ENCODE measurements around the gene CNTN2. TPM values are rescaled to one million over a fixed set of nuclear protein-coding genes. Genes with fewer than 3 reads are reported as not detected.

The CNTN2 gene
- total RNA-seq, 4 donors from 2014 or later, result 2.7 to 18.3 (median 6.0) TPM

GRCh38 chr1:205065666-205066065 is 22.7 kb downstream of the CNTN2 start:
- no peak overlapping the region for H3K4me3 ChIP-seq (ENCODE audit: low read depth, poor library complexity, severe bottlenecking)
- TF ChIP-seq POLR2A (IDR thresholded peaks at IDR 0.05) (no peak), CTCF (IDR thresholded peaks at IDR 0.05) (no peak)
- 89 to 96% methylated on average over 8 to 14 of the region's 14 CpGs for WGBS, 2 donors
- DNase-seq (ENCODE audit: low spot score in 2 of 2), result peak in 1 of 2 donors; percentile 31
- intact Hi-C loops (cut with DNase I; ENCODE audit: low total_unique reads), result no loop called here

DNA sequence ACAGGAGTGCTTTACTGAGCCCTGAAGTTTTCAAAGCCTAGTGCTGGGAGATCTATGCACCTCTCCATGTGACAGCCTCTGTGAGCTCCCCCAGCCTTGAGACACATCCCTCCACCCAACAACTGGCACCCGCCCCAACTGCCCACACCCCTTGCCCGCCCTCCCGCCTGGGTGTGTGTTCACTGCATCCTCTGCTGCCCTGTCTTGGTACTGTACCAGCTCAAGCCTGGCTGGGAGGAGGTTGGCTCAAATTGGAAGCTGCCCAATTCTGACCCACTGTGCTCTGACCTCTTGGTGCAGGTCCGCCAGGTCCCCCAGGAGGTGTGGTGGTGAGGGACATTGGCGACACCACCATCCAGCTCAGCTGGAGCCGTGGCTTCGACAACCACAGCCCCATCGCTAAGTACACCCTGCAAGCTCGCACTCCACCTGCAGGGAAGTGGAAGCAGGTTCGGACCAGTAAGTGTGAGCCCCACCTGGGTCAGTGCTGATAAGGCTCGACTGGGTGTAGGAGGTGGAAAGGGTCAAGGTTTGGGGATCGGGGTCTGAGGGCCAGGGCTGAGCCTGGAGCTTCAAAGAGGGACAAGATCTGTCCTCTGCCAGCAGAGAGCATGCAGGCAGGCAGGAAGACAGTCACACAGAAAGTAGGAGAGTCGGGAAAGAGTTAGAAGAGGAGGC is 23.3 kb downstream of the CNTN2 start:
- no peak overlapping the region for H3K4me3 ChIP-seq (ENCODE audit: low read depth, poor library complexity, severe bottlenecking)
- intact Hi-C loops (cut with DNase I; ENCODE audit: low total_unique reads), result no loop called here
- 67 to 72% methylated on average over 13 of the region's 13 CpGs for WGBS, 2 donors
- DNase-seq (ENCODE audit: low spot score in 2 of 2), result peak in 1 of 2 donors; percentile 72
- TF ChIP-seq CTCF (IDR thresholded peaks at IDR 0.05) (no peak), POLR2A (IDR thresholded peaks at IDR 0.05) (no peak)

- TF ChIP-seq CTCF (IDR thresholded peaks at IDR 0.05), result no peak
- TF ChIP-seq POLR2A (IDR thresholded peaks at IDR 0.05), result no peak
- peak in 1 of 2 donors; percentile 31 for DNase-seq (ENCODE audit: low spot score in 2 of 2)
- H3K4me3 ChIP-seq (ENCODE audit: low read depth, poor library complexity, severe bottlenecking), result no peak overlapping the region
- WGBS, 2 donors, result 93 to 96% methylated on average over 6 of the region's 6 CpGs
- intact Hi-C loops (cut with DNase I; ENCODE audit: low total_unique reads), result no loop called here
These were observed 24.0 kb downstream of the CNTN2 start for GRCh38 chr1:205067031-205067430.

GRCh38 chr1:205068001-205068400 is 25.0 kb downstream of the CNTN2 start:
- no peak overlapping the region for H3K4me3 ChIP-seq (ENCODE audit: low read depth, poor library complexity, severe bottlenecking)
- DNase-seq (ENCODE audit: low spot score in 2 of 2), result peak in 1 of 2 donors; percentile 72
- no peak for TF ChIP-seq CTCF (IDR thresholded peaks at IDR 0.05)
- TF ChIP-seq POLR2A (IDR thresholded peaks at IDR 0.05), result no peak
- WGBS, 2 donors, result 81 to 87% methylated on average over 4 of the region's 4 CpGs
- intact Hi-C loops (cut with DNase I; ENCODE audit: low total_unique reads), result no loop called here

DNA sequence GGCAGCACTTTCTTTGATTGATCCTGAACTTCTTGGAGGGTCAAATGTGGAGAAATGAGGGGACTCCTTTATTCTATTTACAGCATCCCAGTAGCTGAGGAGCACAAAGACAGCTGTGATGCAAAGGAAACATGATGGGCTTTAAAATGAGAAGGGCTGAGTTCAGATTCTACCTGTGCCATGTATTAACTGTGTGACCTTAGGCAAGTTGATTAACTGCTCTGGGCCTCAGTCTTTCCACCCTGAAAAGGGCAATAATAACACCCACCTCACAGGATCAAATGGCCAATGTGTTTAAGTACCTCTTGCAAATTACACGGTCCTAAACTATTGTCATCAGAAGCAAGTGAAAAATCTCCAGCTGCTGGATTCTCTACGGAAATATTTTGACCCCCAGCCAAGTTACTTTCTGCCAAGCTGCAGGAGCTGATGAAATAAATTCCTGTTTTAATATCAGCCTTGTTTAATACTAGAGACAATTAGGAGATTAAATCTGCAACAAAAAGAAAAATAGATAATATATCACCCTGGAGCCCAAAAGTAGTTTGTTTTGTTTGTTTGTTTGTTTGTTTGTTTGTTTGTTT is 25.5 kb downstream of the CNTN2 start:
- intact Hi-C loops (cut with DNase I; ENCODE audit: low total_unique reads), result no loop called here
- TF ChIP-seq CTCF (IDR thresholded peaks at IDR 0.05), result no peak
- TF ChIP-seq POLR2A (IDR thresholded peaks at IDR 0.05), result no peak
- 6 to 22% methylated on average over 2 of the region's 2 CpGs for WGBS, 2 donors
- peak in 1 of 2 donors; percentile 20 for DNase-seq (ENCODE audit: low spot score in 2 of 2)
- no peak overlapping the region for H3K4me3 ChIP-seq (ENCODE audit: low read depth, poor library complexity, severe bottlenecking)
